Measurements from ENCODE around the gene CTDSPL. TPM values are rescaled to one million over a fixed set of nuclear protein-coding genes. Genes with fewer than 3 reads are reported as not detected.
A peak's percentile ranks its signal among the peaks of the same experiment; 100 is the strongest.

The CTDSPL gene
- total RNA-seq, 8 experiments from 2014 or later: 6.6 to 31.9 (median 12.6) TPM

GRCh38 chr3:38005076-38006020 is 143.7 kb downstream of the CTDSPL start:
- Histone ChIP-seq H3K27ac (no peak overlapping the region), H3K4me3 (no peak overlapping the region), H3K4me1 (replicated peaks in 1 of 2) (peaks cover 10 to 22% of the 10 kb centered on the region in 2 donors)
- ATAC-seq (replicated peaks in 6 of 8): peak in 5 of 8 experiments; percentile 37 to 59 (median 46)
- in situ Hi-C loops (cut with MboI; ENCODE audit: low pct_unique_long_range_greater_than_20kb in 2 of 9, low sequenced_read_pairs in 9 of 9, unreplicated experiment in 9 of 9): no loop called here
- 43 to 90% (median 58%) methylated on average over 2 to 9 of the region's 15 CpGs for WGBS, 10 experiments

- no peak overlapping the region for H3K4me3 ChIP-seq
- WGBS, 10 experiments: 92 to 100% (median 100%) methylated on average over 1 to 2 of the region's 5 CpGs; no CpG with 5 or more reads in 7 of the 10 experiments
- H3K4me1 ChIP-seq (replicated peaks in 1 of 2): peaks cover 10 to 16% of the 10 kb centered on the region in 2 donors
- H3K27ac ChIP-seq: no peak overlapping the region
- no peak for ATAC-seq (replicated peaks in 6 of 8)
- in situ Hi-C loops (cut with MboI; ENCODE audit: low pct_unique_long_range_greater_than_20kb in 2 of 9, low sequenced_read_pairs in 9 of 9, unreplicated experiment in 9 of 9): no loop called here
Observed at GRCh38 chr3:38006031-38006430, 144.4 kb downstream of the CTDSPL start.

GRCh38 chr3:38006445-38006995 is 144.8 kb downstream of the CTDSPL start:
- H3K4me3 ChIP-seq: no peak overlapping the region
- H3K27ac ChIP-seq: no peak overlapping the region
- ATAC-seq (replicated peaks in 6 of 8): no peak
- in situ Hi-C loops (cut with MboI; ENCODE audit: low pct_unique_long_range_greater_than_20kb in 2 of 9, low sequenced_read_pairs in 9 of 9, unreplicated experiment in 9 of 9): no loop called here
- WGBS, 10 experiments: 60 to 100% (median 80%) methylated on average over 1 of the region's 16 CpGs; no CpG with 5 or more reads in 7 of the 10 experiments
- peaks cover 10 to 12% of the 10 kb centered on the region in 2 donors for H3K4me1 ChIP-seq (replicated peaks in 1 of 2)

GRCh38 chr3:38007754-38008090 is 146.0 kb downstream of the CTDSPL start:
- Histone ChIP-seq H3K4me3 (no peak overlapping the region), H3K27ac (no peak overlapping the region), H3K4me1 (replicated peaks in 1 of 2) (peaks cover 10 to 12% of the 10 kb centered on the region in 2 donors)
- WGBS, 10 experiments: 80 to 100% methylated on average over 1 of the region's 7 CpGs; no CpG with 5 or more reads in 8 of the 10 experiments
- in situ Hi-C loops (cut with MboI; ENCODE audit: low pct_unique_long_range_greater_than_20kb in 2 of 9, low sequenced_read_pairs in 9 of 9, unreplicated experiment in 9 of 9): no loop called here
- no peak for ATAC-seq (replicated peaks in 6 of 8)

- in situ Hi-C loops (cut with MboI; ENCODE audit: low pct_unique_long_range_greater_than_20kb in 2 of 9, low sequenced_read_pairs in 9 of 9, unreplicated experiment in 9 of 9): no loop called here
- 80 to 92% (median 90%) methylated on average over 1 to 7 of the region's 19 CpGs; no CpG with 5 or more reads in 6 of the 10 experiments for WGBS, 10 experiments
- Histone ChIP-seq H3K4me1 (replicated peaks in 1 of 2) (peaks cover 10 to 12% of the 10 kb centered on the region in 2 donors), H3K4me3 (no peak overlapping the region), H3K27ac (no peak overlapping the region)
- no peak for ATAC-seq (replicated peaks in 6 of 8)
Observed at GRCh38 chr3:38008191-38008701, 146.6 kb downstream of the CTDSPL start.

- H3K27ac ChIP-seq: no peak overlapping the region
- ATAC-seq (replicated peaks in 6 of 8): no peak
- WGBS, 10 experiments: 75 to 100% (median 88%) methylated on average over 2 to 10 of the region's 16 CpGs; no CpG with 5 or more reads in 5 of the 10 experiments
- in situ Hi-C loops (cut with MboI; ENCODE audit: low pct_unique_long_range_greater_than_20kb in 2 of 9, low sequenced_read_pairs in 9 of 9, unreplicated experiment in 9 of 9): no loop called here
- H3K4me1 ChIP-seq (replicated peaks in 1 of 2): peaks cover 10 to 12% of the 10 kb centered on the region in 2 donors
- H3K4me3 ChIP-seq: no peak overlapping the region
Observed at GRCh38 chr3:38008971-38009580, 147.4 kb downstream of the CTDSPL start.

- no peak overlapping the region for H3K4me3 ChIP-seq
- in situ Hi-C loops (cut with MboI; ENCODE audit: low pct_unique_long_range_greater_than_20kb in 2 of 9, low sequenced_read_pairs in 9 of 9, unreplicated experiment in 9 of 9): no loop called here
- no peak overlapping the region for H3K27ac ChIP-seq
- WGBS, 10 experiments: 100% methylated on average over 1 of the region's 27 CpGs; no CpG with 5 or more reads in 7 of the 10 experiments
- H3K4me1 ChIP-seq (replicated peaks in 1 of 2): peaks cover 4 to 6% of the 10 kb centered on the region in 2 donors
- peak in 1 of 8 experiments; percentile 9 for ATAC-seq (replicated peaks in 6 of 8)
Observed at GRCh38 chr3:38009807-38010591, 148.3 kb downstream of the CTDSPL start.

- no peaks in the 10 kb centered on the region for H3K4me1 ChIP-seq (replicated peaks in 1 of 2)
- no peak overlapping the region for H3K27ac ChIP-seq
- no peak overlapping the region for H3K4me3 ChIP-seq
- whole genome bisulfite sequencing, 10 experiments: 97 to 100% (median 99%) methylated on average over 1 to 13 of the region's 21 CpGs; no CpG with 5 or more reads in 6 of the 10 experiments
- ATAC-seq (replicated peaks in 6 of 8): no peak
- in situ Hi-C loops (cut with MboI; ENCODE audit: low pct_unique_long_range_greater_than_20kb in 2 of 9, low sequenced_read_pairs in 9 of 9, unreplicated experiment in 9 of 9): no loop called here
Observed at GRCh38 chr3:38011111-38011510, 149.4 kb downstream of the CTDSPL start.

GRCh38 chr3:38015485-38015884 is 153.8 kb downstream of the CTDSPL start:
- Histone ChIP-seq H3K27ac (no peak overlapping the region), H3K4me1 (replicated peaks in 1 of 2) (no peaks in the 10 kb centered on the region), H3K4me3 (no peak overlapping the region)
- WGBS, 10 experiments: 80 to 100% (median 90%) methylated on average over 2 of the region's 3 CpGs; no CpG with 5 or more reads in 7 of the 10 experiments
- ATAC-seq (replicated peaks in 6 of 8): no peak
- in situ Hi-C loops (cut with MboI; ENCODE audit: low pct_unique_long_range_greater_than_20kb in 2 of 9, low sequenced_read_pairs in 9 of 9, unreplicated experiment in 9 of 9): no loop called here

- no peak for ATAC-seq (replicated peaks in 6 of 8)
- Histone ChIP-seq H3K4me3 (no peak overlapping the region), H3K4me1 (replicated peaks in 1 of 2) (no peaks in the 10 kb centered on the region), H3K27ac (no peak overlapping the region)
- 90 to 100% (median 94%) methylated on average over 2 to 3 of the region's 3 CpGs; no CpG with 5 or more reads in 7 of the 10 experiments for WGBS, 10 experiments
- in situ Hi-C loops (cut with MboI; ENCODE audit: low pct_unique_long_range_greater_than_20kb in 2 of 9, low sequenced_read_pairs in 9 of 9, unreplicated experiment in 9 of 9): no loop called here
Observed at GRCh38 chr3:38015984-38016383, 154.3 kb downstream of the CTDSPL start.

GRCh38 chr3:38016410-38016809 is 154.7 kb downstream of the CTDSPL start:
- H3K4me3 ChIP-seq: no peak overlapping the region
- no peak overlapping the region for H3K27ac ChIP-seq
- no peaks in the 10 kb centered on the region for H3K4me1 ChIP-seq (replicated peaks in 1 of 2)
- 94 to 98% (median 96%) methylated on average over 3 to 8 of the region's 13 CpGs; no CpG with 5 or more reads in 7 of the 10 experiments for WGBS, 10 experiments
- ATAC-seq (replicated peaks in 6 of 8): no peak
- in situ Hi-C loops (cut with MboI; ENCODE audit: low pct_unique_long_range_greater_than_20kb in 2 of 9, low sequenced_read_pairs in 9 of 9, unreplicated experiment in 9 of 9): no loop called here

GRCh38 chr3:38016847-38017444 is 155.3 kb downstream of the CTDSPL start:
- no peak overlapping the region for H3K4me3 ChIP-seq
- no peak overlapping the region for H3K27ac ChIP-seq
- peak in 1 of 8 experiments; percentile 15 for ATAC-seq (replicated peaks in 6 of 8)
- WGBS, 10 experiments: 60 to 100% (median 100%) methylated on average over 1 to 4 of the region's 6 CpGs; no CpG with 5 or more reads in 3 of the 10 experiments
- no peaks in the 10 kb centered on the region for H3K4me1 ChIP-seq (replicated peaks in 1 of 2)
- in situ Hi-C loops (cut with MboI; ENCODE audit: low pct_unique_long_range_greater_than_20kb in 2 of 9, low sequenced_read_pairs in 9 of 9, unreplicated experiment in 9 of 9): no loop called here
